ENCODE measurements around the gene GON4L. TPM values are rescaled to one million over a fixed set of nuclear protein-coding genes. Genes with fewer than 3 reads are reported as not detected.
A peak's percentile ranks its signal among the peaks of the same experiment; 100 is the strongest.

GON4L gene
- total RNA-seq, 2 donors from 2014 or later, result 44.3 to 48.2 TPM

GRCh38 chr1:155882235-155882634 lies 25.2 kb upstream of the GON4L start:
- intact Hi-C loops (cut with DNase I), result no loop called here

GRCh38 chr1:155880950-155881349 lies 23.9 kb upstream of the GON4L start:
- intact Hi-C loops (cut with DNase I), result no loop called here
- no peak for DNase-seq (ENCODE audit: low spot score)

More at GRCh38 chr1:155882235-155882634, 25.2 kb upstream of the GON4L start:
- no peak for DNase-seq (ENCODE audit: low spot score)

- intact Hi-C loops (cut with DNase I), result no loop called here
- DNase-seq (ENCODE audit: low spot score), result no peak
These were observed 23.2 kb upstream of the GON4L start for GRCh38 chr1:155880251-155880650.

GRCh38 chr1:155877945-155878344 lies 20.9 kb upstream of the GON4L start:
- intact Hi-C loops (cut with DNase I), result no loop called here
- DNase-seq (ENCODE audit: low spot score), result no peak

- intact Hi-C loops (cut with DNase I), result no loop called here
- DNase-seq (ENCODE audit: low spot score), result no peak
These were observed 16.8 kb upstream of the GON4L start for GRCh38 chr1:155873860-155874259.

GRCh38 chr1:155872527-155872926 lies 15.5 kb upstream of the GON4L start:
- intact Hi-C loops (cut with DNase I), result no loop called here
- DNase-seq (ENCODE audit: low spot score), result no peak

- DNase-seq (ENCODE audit: low spot score), result no peak
- intact Hi-C loops (cut with DNase I), result no loop called here
These were observed 14.4 kb upstream of the GON4L start for GRCh38 chr1:155871390-155871789.

GRCh38 chr1:155867766-155868165 lies 10.8 kb upstream of the GON4L start:
- intact Hi-C loops (cut with DNase I), result no loop called here
- no peak for DNase-seq (ENCODE audit: low spot score)

- DNase-seq (ENCODE audit: low spot score), result no peak
These were observed 7.4 kb upstream of the GON4L start for GRCh38 chr1:155864393-155864792.

GRCh38 chr1:155861896-155862295 lies 4.9 kb upstream of the GON4L start:
- DNase-seq (ENCODE audit: low spot score), result no peak
- intact Hi-C loops (cut with DNase I), result no loop called here

More at GRCh38 chr1:155864393-155864792, 7.4 kb upstream of the GON4L start:
- intact Hi-C loops (cut with DNase I), result no loop called here

- intact Hi-C loops (cut with DNase I), result no loop called here
These were observed 4.0 kb upstream of the GON4L start for GRCh38 chr1:155860970-155861510.

GRCh38 chr1:155859881-155860871 lies 3.2 kb upstream of the GON4L start:
- DNase-seq (ENCODE audit: low spot score), result peak; percentile 96
- intact Hi-C loops (cut with DNase I), result no loop called here

More at GRCh38 chr1:155860970-155861510, 4.0 kb upstream of the GON4L start:
- DNase-seq (ENCODE audit: low spot score), result no peak

GRCh38 chr1:155859234-155859829 lies 2.3 kb upstream of the GON4L start, which contains the start of gene SYT11:
Gene SYT11 (plus strand): TSS chr1:155859567. CDS start chr1:155859762, 195 bp downstream.
- intact Hi-C loops (cut with DNase I), result no loop called here
- DNase-seq (ENCODE audit: low spot score), result peak; percentile 98

- no peak for DNase-seq (ENCODE audit: low spot score)
- intact Hi-C loops (cut with DNase I), result no loop called here
These were observed 1.8 kb upstream of the GON4L start for GRCh38 chr1:155858800-155859233.

- intact Hi-C loops (cut with DNase I), result no loop called here
- DNase-seq (ENCODE audit: low spot score), result no peak
These were observed 598 bp downstream of the GON4L start for GRCh38 chr1:155856257-155856974.

- intact Hi-C loops (cut with DNase I), result no loop called here
- DNase-seq (ENCODE audit: low spot score), result no peak
These were observed 6.7 kb downstream of the GON4L start for GRCh38 chr1:155850345-155850744.

- intact Hi-C loops (cut with DNase I), result no loop called here
These were observed 9.0 kb downstream of the GON4L start for GRCh38 chr1:155847823-155848529.

GRCh38 chr1:155844860-155845421 lies 12.1 kb downstream of the GON4L start:
- intact Hi-C loops (cut with DNase I), result no loop called here
- no peak for DNase-seq (ENCODE audit: low spot score)

More at GRCh38 chr1:155847823-155848529, 9.0 kb downstream of the GON4L start:
- DNase-seq (ENCODE audit: low spot score), result no peak

All from posterior vena cava (tissue), 2 donors.